Fibroblast of the aortic adventitia (primary cell): ENCODE data around the gene AFG3L2. TPM values are rescaled to one million over a fixed set of nuclear protein-coding genes. Genes with fewer than 3 reads are reported as not detected.

ENCODE experiments used
- DNase-seq: peaks from one replicate; pipeline ENCODE4 v3.0.0-alpha.2; 2010; ENCODE audit warnings: low read depth
- H3K4me3 ChIP-seq: 2 replicates; pipeline ENCODE4 v1.5.1; 2011; ENCODE audit warnings: low read depth, mild to moderate bottlenecking, control low read depth, low read length, moderate library complexity
- CTCF ChIP-seq: IDR thresholded peaks from 2 replicates; pipeline ENCODE4 v1.5.1; 2011; ENCODE audit warnings: mild to moderate bottlenecking, low read length, control low read depth, inconsistent platforms; ENCODE audit not compliant: insufficient read depth
- total RNA-seq: library from RNA; depleted of rRNA; stranded (reverse); fragments of >200 nt; gene quantifications from 2 replicates; pipeline ENCODE4 v1.2.3, GENCODE V29; 2012; ENCODE audit warnings: low replicate concordance

AFG3L2 gene
- total RNA-seq, 1 donor: 37.3 TPM

- no peak for TF ChIP-seq CTCF
- H3K4me3 ChIP-seq: no peak overlapping the region
These were observed 21.6 kb upstream of the AFG3L2 start for GRCh38 chr18:12398625-12399024.

GRCh38 chr18:12397793-12398192 is 20.8 kb upstream of the AFG3L2 start:
- H3K4me3 ChIP-seq: no peak overlapping the region
- no peak for TF ChIP-seq CTCF
- no peak for DNase-seq

More at GRCh38 chr18:12398625-12399024, 21.6 kb upstream of the AFG3L2 start:
- no peak for DNase-seq

- no peak for TF ChIP-seq CTCF
- H3K4me3 ChIP-seq: no peak overlapping the region
- DNase-seq: no peak
These were observed 20.2 kb upstream of the AFG3L2 start for GRCh38 chr18:12397254-12397653.

GRCh38 chr18:12394428-12394827 is 17.4 kb upstream of the AFG3L2 start:
- DNase-seq: no peak
- peak; percentile 36 for TF ChIP-seq CTCF
- H3K4me3 ChIP-seq: no peak overlapping the region

- TF ChIP-seq CTCF: no peak
- H3K4me3 ChIP-seq: no peak overlapping the region
- DNase-seq: no peak
These were observed 17.0 kb upstream of the AFG3L2 start for GRCh38 chr18:12393998-12394397.

- no peak for DNase-seq
- no peak for TF ChIP-seq CTCF
- no peak overlapping the region for H3K4me3 ChIP-seq
These were observed 16.5 kb upstream of the AFG3L2 start for GRCh38 chr18:12393510-12393909.

GRCh38 chr18:12391487-12392165 is 14.6 kb upstream of the AFG3L2 start:
- no peak overlapping the region for H3K4me3 ChIP-seq
- peak; percentile 98 for TF ChIP-seq CTCF
- peak; percentile 83 for DNase-seq
